K562 (cell line): ENCODE measurements around the gene PHF12. TPM values are rescaled to one million over a fixed set of nuclear protein-coding genes. Genes with fewer than 3 reads are reported as not detected.

Source experiments
- BRCA1 ChIP-seq, 2 experiments: fragments of 450-650 bp in 1 of 2; sonication (generic) in 1 of 2; formaldehyde crosslinking in 1 of 2; IDR thresholded peaks; 2 replicates each; pipeline versions ENCODE4 v1.5.0 to v1.6.1; 2017 to 2020; ENCODE audit warnings: mild to moderate bottlenecking in 1 of 2, missing genetic modification reagents in 1 of 2
- CUX1 ChIP-seq: fragments of 200-800 bp; sonication (Bioruptor generic); IDR thresholded peaks from 2 replicates; pipeline ENCODE4 v1.6.1; 2016; ENCODE audit warnings: missing genetic modification characterization, missing compliant biosample characterization
- ESRRA ChIP-seq: fragments of 450-650 bp; IDR thresholded peaks from 2 replicates; pipeline ENCODE4 v1.6.1; 2014; ENCODE audit warnings: low read depth, mild to moderate bottlenecking, moderate library complexity, borderline replicate concordance
- HOXB6 ChIP-seq: fragments of 250-450 bp; sonication (Bioruptor Pico); IDR thresholded peaks from 2 replicates; pipeline ENCODE4 v1.5.1; 2022; ENCODE audit warnings: mild to moderate bottlenecking, borderline replicate concordance
- MITF ChIP-seq: IDR thresholded peaks from 2 replicates; pipeline ENCODE4 v1.6.1; 2014; ENCODE audit warnings: antibody characterized with exemption
- MYBL2 ChIP-seq, 2 experiments: fragments of 450-650 bp in 1 of 2; sonication (generic) in 1 of 2; formaldehyde crosslinking in 1 of 2; IDR thresholded peaks; 2 replicates each; pipeline versions ENCODE4 v1.6.1 to v1.8.1; 2017 to 2022; ENCODE audit warnings: borderline replicate concordance in 1 of 2, inconsistent platforms in 1 of 2, low read depth in 1 of 2, mild to moderate bottlenecking in 1 of 2, missing genetic modification reagents in 1 of 2, moderate library complexity in 1 of 2
- NEUROD1 ChIP-seq: fragments of 150-350 bp; IDR thresholded peaks from 2 replicates; pipeline ENCODE4 v1.6.1; 2014; ENCODE audit warnings: borderline replicate concordance, low read length, low read depth; ENCODE audit not compliant: partially characterized antibody
- POLR2G ChIP-seq: fragments of 200-400 bp; formaldehyde crosslinking; IDR thresholded peaks from 2 replicates; pipeline ENCODE4 v1.6.1; 2017; ENCODE audit warnings: low read depth, mild to moderate bottlenecking, antibody characterized with exemption, low read length, moderate library complexity
- RBM14 ChIP-seq: fragments of 200-400 bp; formaldehyde crosslinking; IDR thresholded peaks from 2 replicates; pipeline ENCODE4 v1.6.1; 2018; ENCODE audit warnings: low read depth, mild to moderate bottlenecking, low read length, moderate library complexity, borderline replicate concordance; ENCODE audit not compliant: insufficient read depth
- SRSF3 ChIP-seq: fragments of 200-400 bp; formaldehyde crosslinking; IDR thresholded peaks from 2 replicates; pipeline ENCODE4 v1.6.1; 2016; ENCODE audit warnings: mild to moderate bottlenecking, low read length, moderate library complexity; ENCODE audit not compliant: insufficient read depth
- TBP ChIP-seq: optimal IDR thresholded peaks from 2 replicates; pipeline ENCODE3; 2011; ENCODE audit warnings: low read depth, low read length, improper control_type of control experiment
- TSC22D4 ChIP-seq: fragments of 450-650 bp; IDR thresholded peaks from 2 replicates; pipeline ENCODE4 v1.6.1; 2016; ENCODE audit warnings: missing genetic modification characterization, missing biosample characterization, control low read depth
- ZC3H11A ChIP-seq: IDR thresholded peaks from 2 replicates; pipeline ENCODE4 v1.6.1; 2012; ENCODE audit warnings: low read depth, low read length, improper control_type of control experiment
- ZNF133 ChIP-seq: fragments of 250-450 bp; sonication (Bioruptor Pico); IDR thresholded peaks from 2 replicates; pipeline ENCODE4 v1.4.0; 2020; ENCODE audit warnings: mild to moderate bottlenecking
- ZNF584 ChIP-seq: fragments of 200-800 bp; sonication (Bioruptor generic); IDR thresholded peaks from 2 replicates; pipeline ENCODE4 v1.6.1; 2016; ENCODE audit warnings: low read depth, mild to moderate bottlenecking, missing genetic modification characterization, missing compliant biosample characterization
- polyA plus RNA-seq, 8 experiments: library from polyadenylated mRNA; depleted of rRNA in 4 of 8; stranded (reverse) in 5 of 8; unstranded in 3 of 8; fragments of >200 nt; fragmentation: Nextera tagmentation in 2 of 8; fragmentation: Illumina TruSeq in 1 of 8; extraction: Ambion mirVana in 2 of 8; extraction: Trizol in 1 of 8; gene quantifications; 2 replicates each; pipeline versions ENCODE4 v1.2.1 to v1.2.3, GENCODE V29; 2011 to 2014; ENCODE audit warnings: inconsistent platforms in 1 of 8, missing spikeins in 1 of 8
- total RNA-seq, 7 experiments: library from RNA; depleted of rRNA in 6 of 7; stranded (reverse); fragments of >200 nt in 6 of 7; fragmentation: Illumina TruSeq in 2 of 7; extraction: Trizol in 2 of 7; gene quantifications; 2 replicates each; pipeline versions ENCODE4 v1.2.1 to v1.2.3, GENCODE V29; 2011 to 2021; ENCODE audit warnings: low replicate concordance in 1 of 7

Gene PHF12
- total and polyA plus RNA-seq, 9 of the 15 experiments (the other 6 are each of a cell fraction or from before 2014, with no cell fraction given) = 0.82 to 31.3 (median 13.5) TPM

- TF ChIP-seq MYBL2 (IDR thresholded peaks at IDR 0.05; ENCODE audit: low read depth) (no peak), MYBL2 (CRISPR knock-in tag; IDR thresholded peaks at IDR 0.05; ENCODE audit: borderline replicate concordance) (no peak), BRCA1 (IDR thresholded peaks at IDR 0.05) (no peak), BRCA1 (CRISPR knock-in tag; IDR thresholded peaks at IDR 0.05) (no peak), TBP (no peak), HOXB6 (CRISPR knock-in tag) (no peak), NEUROD1 (peak; percentile 10), ZC3H11A (no peak), ZNF584 (CRISPR knock-in tag) (no peak), SRSF3 (0 out of 2 replicates have a peak, but pooled peaks have one; percentile 67), POLR2G (peak; percentile 93), MITF (no peak; the same call in 1 of the 2 replicates), RBM14 (0 out of 2 replicates have a peak, but pooled peaks have one; percentile 91), ZNF133 (CRISPR knock-in tag) (0 out of 2 replicates have a peak, but pooled peaks have one; percentile 35), CUX1 (CRISPR knock-in tag) (no peak), TSC22D4 (tag) (no peak), ESRRA (peak; percentile 88; the same call in 1 of the 2 replicates)
- TF ChIP-seq, all 486 proteins: peak for 163
Measured at GRCh38 chr17:28896884-28897768, 54.2 kb downstream of the PHF12 start, which contains the start of gene FLOT2 (continued).
